Fibroblast of upper back skin (primary cell): ENCODE results near the gene TBX1.
"Not testable (repeated sequence)": the region's sequence is repeated elsewhere in the genome, so short reads cannot be mapped to it uniquely, and the experiment has no call there.

ENCODE experiments used
- DNase-seq: peaks from one replicate; pipeline ENCODE4 v3.0.0-alpha.2; 2013

The TBX1 gene

DNA sequence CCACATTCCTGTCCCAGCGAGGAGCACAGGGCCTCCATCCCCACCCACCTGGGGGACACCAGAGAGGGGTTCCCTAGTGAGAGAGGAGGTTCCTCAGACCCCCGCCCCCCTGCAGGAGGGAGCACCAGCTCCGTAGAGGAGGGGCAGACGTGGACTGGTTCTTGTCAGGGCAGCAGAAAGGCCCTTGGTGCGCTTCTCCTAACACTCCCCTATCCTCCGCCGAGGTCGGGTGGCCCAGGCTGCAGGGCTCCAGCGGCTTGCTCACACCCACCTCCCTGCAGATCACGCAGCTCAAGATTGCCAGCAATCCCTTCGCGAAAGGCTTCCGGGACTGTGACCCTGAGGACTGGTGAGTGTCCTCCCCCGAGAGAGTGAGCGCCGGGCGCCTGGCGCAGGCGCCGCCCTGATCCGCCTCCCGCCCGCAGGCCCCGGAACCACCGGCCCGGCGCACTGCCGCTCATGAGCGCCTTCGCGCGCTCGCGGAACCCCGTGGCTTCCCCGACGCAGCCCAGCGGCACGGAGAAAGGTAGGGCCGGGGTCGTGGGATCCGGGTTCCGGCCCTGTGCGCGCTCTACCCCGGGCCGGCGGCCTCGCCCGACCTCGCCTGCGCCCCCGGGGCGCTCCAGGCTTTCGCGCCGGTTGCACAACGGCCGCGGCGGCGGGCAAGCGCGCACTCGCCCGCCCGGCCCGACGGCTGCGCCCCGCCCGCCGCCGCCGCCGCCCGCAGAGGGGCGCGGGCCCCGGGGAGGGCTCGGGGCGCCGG, 5.1 kb downstream of the TBX1 start:
- DNase-seq, result no peak

GRCh38 chr22:19766240-19766510, 5.6 kb downstream of the TBX1 start:
- no peak for DNase-seq

- no peak for DNase-seq
Measured at GRCh38 chr22:19766511-19767426, 6.2 kb downstream of the TBX1 start.

- DNase-seq, result no peak
Measured at GRCh38 chr22:19767427-19768341, 7.1 kb downstream of the TBX1 start.

DNA sequence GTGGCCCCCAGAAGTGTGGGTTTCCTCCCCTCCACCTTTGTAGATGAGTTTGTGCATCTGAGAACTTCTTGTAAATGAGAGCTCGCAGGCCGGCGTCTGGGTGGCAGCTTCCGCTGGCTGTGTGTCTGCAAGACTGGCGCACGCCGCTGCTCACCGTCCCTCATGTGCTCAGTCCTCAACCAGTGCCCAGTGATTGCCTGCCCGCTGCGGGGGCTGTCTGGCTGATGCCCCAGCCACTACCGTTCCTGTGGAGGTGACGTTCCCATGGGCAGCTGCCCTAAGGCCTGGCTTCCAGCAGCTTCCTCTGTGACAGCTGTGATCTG, 8.8 kb downstream of the TBX1 start:
- no peak for DNase-seq

- no peak for DNase-seq
Measured at GRCh38 chr22:19770349-19771220, 10.0 kb downstream of the TBX1 start.

DNA sequence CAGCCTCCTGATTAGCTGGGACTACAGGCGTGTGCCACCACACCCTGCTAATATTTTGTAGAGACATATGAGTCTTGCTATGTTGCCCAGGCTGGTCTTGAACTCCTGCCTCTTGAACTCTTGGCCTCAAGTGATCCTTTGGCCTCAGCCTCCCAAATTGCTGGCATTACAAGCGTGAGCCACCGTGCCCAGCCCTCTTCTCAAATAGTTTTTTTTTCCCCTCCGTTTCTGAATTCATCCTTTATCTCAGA, 11.8 kb downstream of the TBX1 start:
- no peak for DNase-seq

GRCh38 chr22:19772673-19773469, 12.3 kb downstream of the TBX1 start:
- DNase-seq, result no peak

DNA sequence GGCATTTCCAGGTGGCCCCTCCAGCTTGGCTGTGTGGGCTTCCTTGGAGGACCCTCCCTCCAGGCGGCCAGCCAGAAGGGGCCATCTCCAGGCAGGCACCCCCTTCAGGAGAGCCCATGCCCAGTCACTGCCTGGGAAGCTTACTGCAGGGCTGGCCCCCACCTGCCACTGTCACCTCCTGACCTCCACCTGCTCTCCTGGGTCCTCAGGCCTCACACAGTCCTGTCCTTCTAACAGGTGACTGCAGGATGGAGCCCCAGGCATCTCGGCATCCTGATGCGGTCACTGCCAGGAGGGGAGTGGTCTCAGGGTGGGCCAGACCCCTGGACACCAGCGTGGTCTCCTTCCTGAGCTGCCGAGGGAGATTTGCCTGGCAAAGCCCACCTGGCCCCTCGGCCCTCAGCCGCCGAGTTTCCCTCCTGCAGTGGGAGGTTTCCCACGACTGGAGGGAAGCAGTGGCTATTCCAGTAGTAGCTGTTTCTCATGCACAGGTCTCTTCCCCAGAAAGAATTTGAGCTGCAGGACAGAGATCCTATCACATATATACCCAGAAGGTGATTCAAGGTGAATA, 13.0 kb downstream of the TBX1 start:
- DNase-seq, result no peak

GRCh38 chr22:19774628-19775027, 14.1 kb downstream of the TBX1 start:
- no peak for DNase-seq

DNA sequence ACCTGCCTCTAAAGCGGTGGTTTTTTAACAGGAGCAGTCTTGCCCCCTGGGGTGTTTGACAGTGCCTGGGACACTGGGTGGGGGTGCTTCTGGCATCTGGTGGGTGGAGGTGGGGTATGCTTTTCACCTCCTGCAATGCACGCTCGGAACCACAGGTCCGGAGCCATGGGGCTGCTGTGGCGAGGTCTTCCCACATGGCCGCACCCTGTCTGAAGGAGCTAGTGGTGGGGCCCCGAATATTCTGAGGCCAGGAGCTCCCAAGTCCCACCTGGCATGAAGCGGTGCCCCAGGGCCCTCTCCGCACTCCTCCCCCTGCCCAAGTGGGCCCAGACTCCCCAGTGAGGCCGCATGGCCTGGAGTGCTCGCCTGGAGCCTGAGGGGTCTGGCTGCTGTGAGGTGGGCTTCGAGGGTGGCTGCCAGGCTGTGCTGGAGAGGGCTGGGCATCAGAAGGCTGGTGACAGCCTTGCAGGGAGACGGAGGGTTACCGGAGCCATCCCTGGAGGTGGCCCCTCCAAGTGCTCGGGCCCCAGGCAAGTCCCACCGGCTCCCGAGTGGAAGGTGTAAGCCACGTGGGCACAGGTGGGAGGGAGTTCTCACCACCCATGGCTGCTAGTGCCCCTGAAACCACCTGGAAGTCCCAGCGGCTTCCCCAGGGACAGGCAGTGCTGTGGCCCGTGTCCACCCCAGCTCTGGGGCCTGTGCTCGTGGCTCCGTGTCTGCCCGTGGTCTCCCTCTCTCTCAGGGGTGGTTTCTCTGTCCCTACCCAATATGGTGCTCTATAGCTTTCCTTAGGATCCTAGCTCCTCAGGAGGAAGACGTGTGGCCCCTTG, 15.1 kb downstream of the TBX1 start:
- DNase-seq, result no peak

DNA sequence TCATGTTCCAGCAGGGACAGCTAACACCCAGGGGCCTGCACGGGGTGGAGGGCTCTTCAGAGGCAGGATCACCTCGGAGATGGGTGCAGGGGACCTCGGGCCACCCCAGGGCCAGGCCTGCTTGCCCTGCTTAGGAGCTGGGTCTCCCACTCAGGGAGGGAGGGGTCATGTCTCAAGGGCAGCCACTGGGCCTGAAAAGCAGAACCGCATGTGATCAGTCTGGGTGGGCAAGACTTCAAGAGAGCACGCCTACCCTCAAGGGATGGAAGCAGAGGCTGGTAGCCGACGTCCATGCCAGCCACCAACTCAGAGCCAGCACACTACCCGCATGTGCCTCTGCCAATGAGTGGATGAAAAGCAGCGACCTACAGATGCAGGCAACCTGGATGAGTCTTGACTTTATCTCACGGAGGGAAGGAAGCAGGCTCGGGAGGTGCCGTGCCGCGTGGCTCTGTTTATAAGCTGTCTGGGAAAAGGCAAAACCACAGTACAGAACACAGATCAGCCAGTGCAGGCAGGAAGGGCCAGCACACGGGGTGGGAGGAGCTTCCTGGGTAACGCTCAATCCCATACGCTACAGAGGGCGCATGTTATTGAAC, 16.0 kb downstream of the TBX1 start:
- no peak for DNase-seq

DNA sequence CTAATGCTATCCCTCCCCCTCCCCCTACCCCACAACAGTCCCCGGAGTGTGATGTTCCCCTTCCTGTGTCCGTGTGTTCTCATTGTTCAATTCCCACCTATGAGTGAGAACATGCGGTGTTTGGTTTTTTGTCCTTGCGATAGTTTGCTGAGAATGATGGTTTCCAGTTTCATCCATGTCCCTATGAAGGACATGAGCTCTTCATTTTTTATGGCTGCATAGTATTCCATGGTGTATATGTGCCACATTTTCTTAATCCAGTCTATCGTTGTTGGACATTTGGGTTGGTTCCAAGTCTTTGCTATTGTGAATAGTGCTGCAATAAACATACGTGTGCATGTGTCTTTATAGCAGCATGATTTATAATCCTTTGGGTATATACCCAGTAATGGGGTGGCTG, 16.6 kb downstream of the TBX1 start:
- DNase-seq, result not testable (repeated sequence)

DNA sequence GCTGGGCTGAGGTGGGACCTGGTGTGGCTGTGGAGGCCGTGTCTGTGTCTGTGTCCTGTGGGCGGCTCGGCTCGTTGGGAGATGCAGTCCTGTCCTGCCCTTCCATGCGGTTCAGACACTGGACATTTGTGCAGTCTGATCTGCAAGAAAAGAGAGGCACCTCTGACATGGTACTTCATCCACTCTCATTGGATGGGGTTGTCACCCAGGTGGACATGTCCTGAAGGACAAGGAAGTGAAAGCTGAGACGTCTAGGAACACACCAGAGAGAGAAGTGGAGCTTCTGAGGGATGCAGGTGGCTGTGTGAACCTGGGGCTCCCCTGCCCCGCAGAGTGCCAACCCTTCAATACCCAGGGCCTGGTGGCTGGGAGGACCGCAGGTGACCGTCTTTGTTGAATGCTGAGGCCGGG, 18.4 kb downstream of the TBX1 start:
- no peak for DNase-seq

- DNase-seq, result no peak
Measured at GRCh38 chr22:19779685-19780268, 19.2 kb downstream of the TBX1 start.

DNA sequence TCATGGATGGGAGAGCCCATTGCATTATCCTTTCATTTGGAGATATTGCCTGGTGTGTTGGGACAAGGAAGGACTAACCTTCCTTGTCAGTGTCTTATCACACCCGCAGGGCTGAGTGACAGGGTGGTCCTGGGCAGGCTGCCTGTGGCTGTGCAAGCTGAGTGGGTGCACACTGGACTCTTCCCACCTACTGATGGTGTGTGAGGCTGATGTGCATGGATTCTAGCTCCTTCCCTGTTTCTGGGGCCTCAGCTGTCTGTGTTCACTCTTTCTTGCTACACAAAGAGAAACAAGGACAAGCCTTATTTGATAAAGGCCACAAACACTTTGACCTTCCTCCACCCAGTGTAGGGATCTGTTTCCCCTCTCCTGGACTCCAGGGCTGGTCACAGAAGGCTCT, 22.0 kb downstream of the TBX1 start:
- DNase-seq, result no peak

- no peak for DNase-seq
Measured at GRCh38 chr22:19783586-19784383, 23.2 kb downstream of the TBX1 start.

GRCh38 chr22:19784384-19785175, 24.0 kb downstream of the TBX1 start:
- DNase-seq, result no peak
